ENCODE data around the gene OTOG.

- no peak for TF ChIP-seq CEBPB (IDR thresholded peaks at IDR 0.05; ENCODE audit: low read depth, low read length)
- no peak for TF ChIP-seq POLR2A (IDR thresholded peaks at IDR 0.05; ENCODE audit: control extremely low read depth in 1 of 2, low read depth in 2 of 2, low read length in 2 of 2)
- no peak for TF ChIP-seq EZH2 (IDR thresholded peaks at IDR 0.05; ENCODE audit: low read depth, low read length, severe bottlenecking)
- no peak for TF ChIP-seq RFX5 (IDR thresholded peaks at IDR 0.05; ENCODE audit: borderline replicate concordance, low read depth, low read length)
- no peak for TF ChIP-seq CTCF (IDR thresholded peaks at IDR 0.05; ENCODE audit: control extremely low read depth in 1 of 3, insufficient read depth in 1 of 3, low read depth in 1 of 3, low read length in 3 of 3)
- TF ChIP-seq RNF2 (IDR thresholded peaks at IDR 0.05; ENCODE audit: borderline replicate concordance, low read depth, low read length, missing control alignments, poor library complexity, severe bottlenecking): no peak
- TF ChIP-seq SP1 (IDR thresholded peaks at IDR 0.05; ENCODE audit: low read depth, low read length): no peak
- TF ChIP-seq TEAD4 (IDR thresholded peaks at IDR 0.05; ENCODE audit: low read depth, low read length): no peak
- no peak for TF ChIP-seq EP300 (IDR thresholded peaks at IDR 0.05; ENCODE audit: borderline replicate concordance in 1 of 2, low read depth in 2 of 2, low read length in 2 of 2)
- TF ChIP-seq TAF1 (IDR thresholded peaks at IDR 0.05; ENCODE audit: low read depth, low read length): no peak
- no peak for TF ChIP-seq POLR2AphosphoS5 (IDR thresholded peaks at IDR 0.05; ENCODE audit: low read depth, low read length)
- no peak for TF ChIP-seq YY1 (IDR thresholded peaks at IDR 0.05; ENCODE audit: low read depth, low read length)
- TF ChIP-seq GTF2F1 (IDR thresholded peaks at IDR 0.05; ENCODE audit: borderline replicate concordance, low read depth, low read length): no peak
Observed at GRCh38 chr11:17687946-17688670, 141.0 kb downstream of the OTOG start.
